ENCODE measurements around the gene RNF223. TPM values are rescaled to one million over a fixed set of nuclear protein-coding genes. Genes with fewer than 3 reads are reported as not detected.

RNF223 gene
- total RNA-seq, 1 experiment from 2014 or later: not detected

DNA sequence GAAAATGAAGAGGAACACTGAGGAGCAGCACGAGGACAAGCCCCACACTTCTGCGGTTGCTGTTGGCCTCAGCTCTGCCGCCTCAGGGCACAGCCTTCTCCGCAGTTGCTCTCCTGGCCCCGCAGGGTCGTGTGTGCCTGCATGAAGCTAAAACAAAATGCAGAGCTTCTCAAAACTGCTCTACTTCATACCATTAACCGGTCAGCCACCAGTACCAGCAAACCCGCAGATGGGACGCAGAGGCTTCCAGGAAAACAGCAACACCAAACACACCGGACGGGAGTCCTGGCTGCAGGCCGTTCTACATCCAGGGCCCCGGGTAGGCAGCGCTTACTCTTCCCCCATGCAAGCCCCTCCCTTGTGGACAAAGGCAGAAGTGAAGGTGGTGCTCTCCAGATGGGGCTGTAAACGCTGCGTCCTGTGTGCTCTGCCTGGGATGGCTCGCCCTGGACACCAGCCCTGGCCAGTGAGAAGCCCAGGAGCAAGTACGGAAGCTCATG lies 48.9 kb upstream of the RNF223 start:
- no peak overlapping the region for H3K23ac ChIP-seq (ENCODE audit: insufficient read length, low read depth, low read length)
- no peak overlapping the region for H3K27ac Mint-ChIP-seq
- no peak overlapping the region for H2AK5ac ChIP-seq (ENCODE audit: insufficient read length, low read length)
- no peak overlapping the region for H3K56ac ChIP-seq (ENCODE audit: insufficient read length, low read depth, low read length)
- no peak overlapping the region for H4K5ac ChIP-seq (ENCODE audit: insufficient read length, low read depth, low read length)
- H3K18ac ChIP-seq (ENCODE audit: insufficient read length, low read depth, low read length): no peak overlapping the region
- no peak overlapping the region for H2BK5ac ChIP-seq (ENCODE audit: insufficient read length, low read length)
- TF ChIP-seq, protein P1, sequence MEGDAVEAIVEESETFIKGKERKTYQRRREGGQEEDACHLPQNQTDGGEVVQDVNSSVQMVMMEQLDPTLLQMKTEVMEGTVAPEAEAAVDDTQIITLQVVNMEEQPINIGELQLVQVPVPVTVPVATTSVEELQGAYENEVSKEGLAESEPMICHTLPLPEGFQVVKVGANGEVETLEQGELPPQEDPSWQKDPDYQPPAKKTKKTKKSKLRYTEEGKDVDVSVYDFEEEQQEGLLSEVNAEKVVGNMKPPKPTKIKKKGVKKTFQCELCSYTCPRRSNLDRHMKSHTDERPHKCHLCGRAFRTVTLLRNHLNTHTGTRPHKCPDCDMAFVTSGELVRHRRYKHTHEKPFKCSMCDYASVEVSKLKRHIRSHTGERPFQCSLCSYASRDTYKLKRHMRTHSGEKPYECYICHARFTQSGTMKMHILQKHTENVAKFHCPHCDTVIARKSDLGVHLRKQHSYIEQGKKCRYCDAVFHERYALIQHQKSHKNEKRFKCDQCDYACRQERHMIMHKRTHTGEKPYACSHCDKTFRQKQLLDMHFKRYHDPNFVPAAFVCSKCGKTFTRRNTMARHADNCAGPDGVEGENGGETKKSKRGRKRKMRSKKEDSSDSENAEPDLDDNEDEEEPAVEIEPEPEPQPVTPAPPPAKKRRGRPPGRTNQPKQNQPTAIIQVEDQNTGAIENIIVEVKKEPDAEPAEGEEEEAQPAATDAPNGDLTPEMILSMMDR (conservative IDR thresholded peaks at IDR 0.05): no peak
- no peak overlapping the region for H4K8ac ChIP-seq (replicated peaks; ENCODE audit: insufficient read length, low read depth, low read length)
- H3K4ac ChIP-seq (ENCODE audit: low read depth, low read length): no peak overlapping the region
- peaks cover 0 to 7% (median 0%) of the 10 kb centered on the region in 3 experiments; a peak in 2 of 7 replicates for H3K36me3 Mint-ChIP-seq (ENCODE audit: insufficient read depth in 1 of 3, low read depth in 3 of 3)
- H4K91ac ChIP-seq (ENCODE audit: insufficient read length, low read depth, low read length): no peak overlapping the region
- H3K4me1 ChIP-seq (ENCODE audit: insufficient read depth, low read length): no peaks in the 10 kb centered on the region
- no peaks in the 10 kb centered on the region for H3K9me3 ChIP-seq (ENCODE audit: control insufficient read depth, low read depth, low read length)
- no peak overlapping the region for H3K9ac ChIP-seq (ENCODE audit: extremely low read depth, insufficient read length, low read length)
- H2BK120ac ChIP-seq (ENCODE audit: low read depth, low read length, poor library complexity, severe bottlenecking): no peak overlapping the region
- no peak overlapping the region for H3T11ph ChIP-seq (ENCODE audit: low read length)
- H4K20me1 ChIP-seq (ENCODE audit: control insufficient read depth, insufficient read depth, insufficient read length): no peaks in the 10 kb centered on the region
- H3K27ac ChIP-seq (ENCODE audit: insufficient read length, low read depth, low read length): no peak overlapping the region
- no peak overlapping the region for H2AFZ ChIP-seq (ENCODE audit: low read length)
- DNase-seq: no peak
- H2BK12ac ChIP-seq (ENCODE audit: insufficient read length, low read depth, low read length): no peak overlapping the region
- H2BK20ac ChIP-seq (ENCODE audit: low read depth, low read length, poor library complexity, severe bottlenecking): no peak overlapping the region
- H3K79me2 ChIP-seq (ENCODE audit: insufficient read depth, low read length): no peaks in the 10 kb centered on the region
- H3K4me1 Mint-ChIP-seq: peaks cover 0 to 2% of the 10 kb centered on the region in 2 experiments; a peak in 2 of 4 replicates
- WGBS (ENCODE audit: extremely low coverage, insufficient read length, low lambda C conversion rate): no CpG with 5 or more reads among the region's 18 CpGs
- peaks cover 38% of the 10 kb centered on the region for H3K27me3 Mint-ChIP-seq (ENCODE audit: low read depth)
- peaks cover 8 to 9% of the 10 kb centered on the region in 2 experiments; a peak in 4 of 5 replicates for H3K9me3 Mint-ChIP-seq
- no peak overlapping the region for H3K4me2 ChIP-seq (ENCODE audit: insufficient read depth, insufficient read length, low read length)
- H3K14ac ChIP-seq (ENCODE audit: insufficient read depth, low read length): no peak overlapping the region; the same call in 1 of the 2 replicates
- no peak overlapping the region for H2BK15ac ChIP-seq (ENCODE audit: low read depth, low read length)
- H3K27me3 ChIP-seq (ENCODE audit: insufficient read depth, low read length): no peaks in the 10 kb centered on the region; the same call in 1 of the 2 replicates
- H3K79me1 ChIP-seq (ENCODE audit: insufficient read depth, low read depth, low read length, poor library complexity, severe bottlenecking): no peaks in the 10 kb centered on the region
- H3K23me2 ChIP-seq (ENCODE audit: insufficient read length, low read depth, low read length, poor library complexity, severe bottlenecking): no peaks in the 10 kb centered on the region
- no peak overlapping the region for H3K4me3 Mint-ChIP-seq
